NB4 (cell line): ENCODE data around the gene FTO.

Source experiments
- DNase-seq: peaks from one replicate; pipeline ENCODE4 v3.0.0; 2010; ENCODE audit warnings: low read depth
- H3K4me3 ChIP-seq: one replicate; pipeline ENCODE4 v1.5.1; 2011; ENCODE audit warnings: mild to moderate bottlenecking, low read depth, low read length, moderate library complexity
- MYC ChIP-seq: IDR thresholded peaks from 2 replicates; pipeline ENCODE4 v1.6.1; 2011; ENCODE audit warnings: low read depth, low read length
- POLR2A ChIP-seq: IDR thresholded peaks from 2 replicates; pipeline ENCODE4 v1.6.1; 2011; ENCODE audit warnings: mild to moderate bottlenecking; ENCODE audit not compliant: insufficient read length; ENCODE audit errors: extremely low read depth
- TF ChIP-seq, protein P1 (sequence below): IDR thresholded peaks from 2 replicates; pipeline ENCODE4 v1.6.1; 2011; ENCODE audit warnings: low read depth, low read length
- TF ChIP-seq, protein P2 (sequence below): IDR thresholded peaks from one replicate; pipeline ENCODE4 v1.5.1; 2012; ENCODE audit warnings: low read depth, low read length

FTO gene

DNA sequence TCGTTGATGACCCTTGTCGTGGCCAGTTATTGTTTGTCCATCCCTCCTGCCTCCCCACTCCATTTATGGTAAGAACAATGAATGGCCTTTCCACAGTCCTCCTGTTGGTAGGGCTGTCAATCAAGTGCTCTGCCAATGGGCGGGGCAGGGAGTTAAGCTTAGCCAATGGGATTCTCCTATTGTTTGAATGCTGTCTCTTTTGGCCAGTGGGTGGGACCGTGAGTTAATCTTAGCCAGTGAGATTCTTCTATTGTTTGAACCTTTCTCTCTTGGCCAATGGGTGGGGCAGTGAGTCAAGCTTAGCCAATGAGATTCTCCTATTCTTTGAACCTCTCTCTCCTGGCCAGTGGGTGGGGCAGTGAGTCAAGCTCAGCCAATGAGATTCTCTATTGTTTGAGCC is 497.2 kb downstream of the FTO start:
- no peak for DNase-seq

More for the DNA sequence above, 497.2 kb downstream of the FTO start:
- TF ChIP-seq, protein P1, sequence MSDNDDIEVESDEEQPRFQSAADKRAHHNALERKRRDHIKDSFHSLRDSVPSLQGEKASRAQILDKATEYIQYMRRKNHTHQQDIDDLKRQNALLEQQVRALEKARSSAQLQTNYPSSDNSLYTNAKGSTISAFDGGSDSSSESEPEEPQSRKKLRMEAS: no peak
- TF ChIP-seq POLR2A (no peak), MYC (no peak)
- TF ChIP-seq, protein P2, sequence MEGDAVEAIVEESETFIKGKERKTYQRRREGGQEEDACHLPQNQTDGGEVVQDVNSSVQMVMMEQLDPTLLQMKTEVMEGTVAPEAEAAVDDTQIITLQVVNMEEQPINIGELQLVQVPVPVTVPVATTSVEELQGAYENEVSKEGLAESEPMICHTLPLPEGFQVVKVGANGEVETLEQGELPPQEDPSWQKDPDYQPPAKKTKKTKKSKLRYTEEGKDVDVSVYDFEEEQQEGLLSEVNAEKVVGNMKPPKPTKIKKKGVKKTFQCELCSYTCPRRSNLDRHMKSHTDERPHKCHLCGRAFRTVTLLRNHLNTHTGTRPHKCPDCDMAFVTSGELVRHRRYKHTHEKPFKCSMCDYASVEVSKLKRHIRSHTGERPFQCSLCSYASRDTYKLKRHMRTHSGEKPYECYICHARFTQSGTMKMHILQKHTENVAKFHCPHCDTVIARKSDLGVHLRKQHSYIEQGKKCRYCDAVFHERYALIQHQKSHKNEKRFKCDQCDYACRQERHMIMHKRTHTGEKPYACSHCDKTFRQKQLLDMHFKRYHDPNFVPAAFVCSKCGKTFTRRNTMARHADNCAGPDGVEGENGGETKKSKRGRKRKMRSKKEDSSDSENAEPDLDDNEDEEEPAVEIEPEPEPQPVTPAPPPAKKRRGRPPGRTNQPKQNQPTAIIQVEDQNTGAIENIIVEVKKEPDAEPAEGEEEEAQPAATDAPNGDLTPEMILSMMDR: no peak
- no peak overlapping the region for H3K4me3 ChIP-seq
